Measurements from ENCODE around the gene CATSPERD.
A peak's percentile ranks its signal among the peaks of the same experiment; 100 is the strongest.

Gene CATSPERD

GRCh38 chr19:5809053-5809452 lies 88.6 kb downstream of the CATSPERD start:
- no peak for DNase-seq

- DNase-seq, result no peak
Observed at GRCh38 chr19:5809469-5809868, 89.0 kb downstream of the CATSPERD start.

- DNase-seq, result no peak
Observed at GRCh38 chr19:5811117-5811516, 90.7 kb downstream of the CATSPERD start.

DNA sequence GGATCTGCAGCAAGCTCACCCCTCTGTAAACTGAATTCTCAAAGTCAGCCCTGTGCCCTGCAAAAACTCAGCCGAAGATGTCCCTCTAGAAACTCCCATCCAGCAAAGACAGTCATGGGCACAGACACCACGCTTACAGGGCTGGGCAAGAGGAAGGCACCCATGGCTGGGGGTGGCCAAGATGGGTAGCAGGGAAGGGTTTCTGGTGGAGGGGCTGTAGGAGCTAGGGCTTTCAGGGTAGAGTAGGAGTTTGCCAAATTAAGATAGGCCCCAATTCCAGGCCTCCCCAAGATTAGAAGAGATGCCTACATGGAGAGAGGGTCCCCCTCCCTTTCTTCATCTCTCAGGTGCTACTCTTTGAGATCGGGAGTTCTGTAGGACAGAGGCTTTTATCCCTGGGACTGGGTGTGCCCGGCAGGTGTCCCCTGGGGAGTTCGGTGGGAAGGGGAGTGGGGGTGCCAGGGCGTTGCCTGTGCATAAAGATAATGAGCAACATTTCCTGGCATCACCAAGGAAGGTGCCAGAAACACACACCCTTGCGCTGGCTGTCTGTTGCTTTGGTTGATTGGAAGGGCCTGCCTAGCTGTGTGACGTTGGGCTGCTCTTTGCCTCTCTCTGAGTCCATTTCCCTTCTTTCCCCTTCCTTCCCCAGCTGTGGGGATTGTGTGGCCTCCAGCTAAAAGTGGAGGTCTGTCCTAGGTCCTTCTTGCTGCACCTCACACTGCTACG lies 93.8 kb downstream of the CATSPERD start:
- no peak for DNase-seq

DNA sequence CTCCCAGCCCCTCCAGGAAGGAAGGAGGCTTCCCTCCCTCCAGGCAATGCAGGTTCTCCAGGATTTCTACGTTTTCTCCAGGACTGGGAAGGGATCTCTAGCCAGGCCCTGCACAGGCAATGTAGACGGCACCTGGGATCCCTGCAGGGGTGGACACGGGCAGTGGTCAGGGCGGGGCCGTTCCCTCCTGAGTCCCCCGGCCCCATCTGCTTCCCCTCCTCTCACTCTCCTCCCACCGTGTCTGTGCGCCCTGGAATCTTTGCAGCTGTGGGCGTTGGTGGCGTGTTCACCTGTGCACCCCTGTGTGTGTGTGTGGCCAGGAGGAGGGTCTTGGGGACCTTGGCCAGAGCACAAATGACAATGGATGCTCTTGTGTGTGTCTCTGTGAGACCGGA lies 94.4 kb downstream of the CATSPERD start:
- DNase-seq, result no peak

DNA sequence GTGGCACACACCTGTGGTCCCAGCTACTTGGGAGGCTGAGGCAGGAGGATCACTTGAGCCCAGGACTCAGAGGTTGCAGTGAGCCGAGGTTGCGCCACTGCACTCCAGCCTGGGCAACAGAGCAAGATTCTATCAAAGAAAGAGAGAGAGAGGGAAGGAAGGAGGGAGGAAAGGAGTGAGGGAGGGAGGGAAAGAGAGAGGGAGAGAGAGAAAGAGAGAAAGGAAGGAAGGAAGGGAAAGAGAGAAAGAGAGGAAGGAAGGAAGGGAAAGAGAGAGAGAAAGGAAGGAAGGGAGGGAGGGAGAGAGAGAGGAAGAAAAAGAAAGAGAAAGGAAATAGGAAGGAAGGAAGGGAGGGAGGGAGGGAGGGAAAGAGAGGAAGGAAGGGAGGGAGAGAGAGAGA lies 96.8 kb downstream of the CATSPERD start:
- DNase-seq, result no peak

- no peak for DNase-seq
Observed at GRCh38 chr19:5818594-5818993, 98.2 kb downstream of the CATSPERD start.

DNA sequence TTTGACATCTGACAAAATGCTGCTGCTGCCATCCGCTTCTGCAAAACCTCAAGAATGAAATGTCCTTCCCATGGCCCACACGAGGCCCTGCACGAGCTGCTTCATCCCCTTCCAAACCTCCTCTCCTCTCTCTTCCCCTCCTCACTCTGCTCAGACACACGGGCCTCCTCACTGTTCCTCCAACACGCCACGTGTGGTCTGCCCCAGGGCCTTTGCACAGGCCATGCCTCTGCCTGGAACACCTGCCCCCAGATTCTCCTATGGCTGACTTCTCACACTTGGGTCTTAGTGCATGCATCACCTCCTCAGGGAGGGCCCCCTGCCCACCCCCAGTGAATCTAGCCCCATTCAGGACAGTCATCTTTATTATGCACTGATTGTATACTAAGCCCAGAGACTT lies 100.3 kb downstream of the CATSPERD start:
- no peak for DNase-seq

DNA sequence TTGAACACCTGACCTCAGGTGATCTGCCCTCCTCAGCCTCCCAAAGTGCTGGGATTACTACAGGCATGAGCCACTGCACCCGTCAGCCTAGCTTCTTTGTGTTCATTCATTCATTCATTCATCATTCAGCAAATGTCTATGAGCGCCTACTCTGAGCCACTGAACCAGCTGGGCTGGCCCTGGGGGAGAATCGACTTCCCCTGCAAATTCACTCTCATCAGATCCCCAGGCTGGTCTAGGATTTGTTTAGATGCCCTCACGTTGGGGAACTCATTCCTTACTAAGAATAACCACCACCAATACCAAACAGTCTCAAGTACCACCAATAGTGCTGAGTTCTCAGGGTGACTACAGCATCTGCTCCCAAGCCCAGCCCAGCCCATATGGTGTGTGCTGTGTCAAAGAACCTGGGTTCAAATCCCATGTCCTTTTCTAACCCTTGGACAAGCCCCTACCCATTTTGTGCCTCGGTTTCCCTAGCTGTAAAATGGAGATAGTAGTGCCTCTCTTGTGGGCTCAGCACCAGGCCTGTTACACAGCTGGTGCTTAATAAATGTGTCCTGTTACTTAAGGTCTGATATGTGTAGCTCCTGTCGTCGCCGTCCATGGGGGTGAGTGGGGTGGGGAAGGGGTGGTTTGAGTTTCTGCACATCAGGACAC lies 101.2 kb downstream of the CATSPERD start:
- no peak for DNase-seq

DNA sequence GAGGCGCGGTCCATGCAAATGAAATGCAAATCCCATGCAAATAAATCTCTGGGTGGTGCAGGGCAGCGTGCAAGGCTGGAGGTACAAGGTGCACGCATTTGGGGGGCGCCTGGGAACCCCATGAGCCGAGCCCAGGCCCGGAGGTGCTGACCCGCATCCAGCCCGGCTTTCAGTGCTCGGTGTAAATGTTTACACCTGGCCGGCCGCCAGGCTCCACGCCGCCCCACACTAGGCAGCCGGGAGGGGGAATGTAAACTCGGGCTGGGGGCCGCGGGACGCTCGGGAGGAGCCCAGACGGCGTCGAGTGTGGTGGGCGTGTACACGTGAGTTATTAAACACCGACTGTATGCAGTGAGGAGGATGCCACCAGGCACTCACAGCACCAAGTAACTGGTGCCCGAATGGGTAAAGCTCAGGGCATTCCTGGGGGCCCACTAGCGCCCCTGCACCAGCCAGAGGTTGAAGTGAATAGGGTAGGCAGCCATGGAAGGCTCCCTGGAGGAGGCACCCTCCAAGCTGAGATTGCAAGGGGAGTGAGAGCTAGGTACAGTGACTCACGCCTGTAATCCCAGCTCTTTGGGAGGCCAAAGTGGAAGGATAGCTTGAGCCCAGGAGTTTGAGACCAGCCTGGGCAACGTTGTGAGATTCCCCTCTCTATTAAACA lies 101.9 kb downstream of the CATSPERD start:
- no peak for DNase-seq

- no peak for DNase-seq
Observed at GRCh38 chr19:5823579-5824281, 103.3 kb downstream of the CATSPERD start.

- DNase-seq, result no peak
Observed at GRCh38 chr19:5824751-5825150, 104.3 kb downstream of the CATSPERD start.

DNA sequence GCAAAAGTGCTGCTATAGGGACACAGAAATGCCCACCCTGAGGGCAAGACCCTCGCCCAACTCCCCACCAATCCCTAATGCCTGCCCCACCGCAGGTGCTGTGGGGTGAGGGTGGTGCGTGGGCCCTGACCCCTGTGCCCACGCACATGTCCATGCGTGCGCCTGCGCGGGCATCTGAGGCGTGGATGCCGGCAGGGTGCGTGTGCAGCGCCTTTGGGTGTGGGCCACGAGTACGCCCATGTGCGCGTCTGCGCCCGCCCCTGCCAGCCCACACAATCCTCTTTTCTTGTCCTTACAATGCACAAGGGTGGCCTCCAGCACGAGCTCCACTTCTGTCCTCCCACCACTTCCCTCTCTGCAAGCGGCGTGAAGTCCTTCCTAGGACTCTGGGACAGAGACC lies 104.7 kb downstream of the CATSPERD start:
- DNase-seq, result no peak

DNA sequence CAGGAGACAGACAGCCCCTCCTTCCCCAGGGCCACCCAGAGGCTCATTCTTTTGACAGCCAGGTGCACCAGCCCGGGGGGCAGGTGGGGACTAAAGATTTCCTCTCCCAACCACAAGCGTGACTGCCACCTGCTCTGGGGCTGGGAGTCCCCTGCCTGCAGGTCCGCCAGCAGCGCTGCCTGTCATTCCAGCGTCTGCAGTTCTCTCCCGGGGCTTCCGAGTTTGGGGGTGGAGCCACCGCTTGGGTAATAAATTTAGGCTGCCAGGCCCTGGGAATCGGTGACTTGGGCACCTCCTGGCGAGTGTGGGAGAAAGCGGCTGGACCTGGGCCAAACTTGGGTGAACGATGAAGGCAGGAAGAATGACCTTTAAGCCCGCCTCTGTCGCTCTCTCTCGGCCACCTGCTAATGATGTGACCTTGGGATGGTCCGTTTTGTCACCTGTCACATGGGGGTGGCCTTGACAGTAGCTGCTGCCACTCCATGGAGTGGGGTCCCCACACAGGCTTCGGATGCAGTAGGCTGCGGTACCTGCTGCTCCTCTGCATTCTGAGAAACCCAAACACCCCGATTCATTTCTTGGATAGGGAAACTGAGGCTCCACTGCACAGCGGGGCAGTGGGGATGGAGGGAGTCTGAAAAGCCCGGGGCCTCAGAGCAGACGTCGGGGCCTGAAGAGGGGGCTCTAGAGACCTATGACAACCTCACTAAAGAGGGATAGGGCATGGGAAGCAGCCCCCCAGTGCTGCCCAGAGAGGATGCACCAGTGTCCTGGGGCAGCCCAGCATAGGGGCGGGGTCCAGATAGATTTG lies 106.3 kb downstream of the CATSPERD start:
- DNase-seq, result peak; percentile 10 to 30

DNA sequence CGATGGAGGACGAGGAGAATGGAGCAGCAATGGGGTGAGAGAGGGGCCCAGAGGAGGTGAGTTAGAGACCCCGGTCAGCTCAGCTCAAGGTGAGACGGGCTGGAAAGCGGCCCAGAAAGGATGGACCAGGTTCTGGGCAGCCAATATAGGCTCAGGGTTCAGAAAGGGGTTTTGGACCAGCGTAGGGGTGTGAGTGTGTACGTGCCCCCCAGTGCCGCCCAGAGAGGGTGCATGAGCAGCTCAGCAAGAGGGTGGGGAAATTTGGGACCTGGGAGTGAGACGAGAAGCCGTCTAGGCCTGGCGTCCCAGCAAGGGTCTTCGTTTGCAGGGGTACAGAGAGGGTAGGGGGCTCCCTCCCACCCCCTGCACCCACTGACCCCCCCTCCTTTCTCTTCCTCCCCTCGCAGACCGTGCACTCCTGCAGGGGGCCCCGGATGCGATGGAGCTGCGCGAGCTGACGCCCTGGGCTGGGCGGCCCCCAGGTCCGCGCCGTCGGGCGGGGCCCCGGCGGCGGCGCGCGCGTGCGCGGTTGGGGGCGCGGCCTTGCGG lies 107.0 kb downstream of the CATSPERD start:
- DNase-seq, result no peak

- peak; percentile 93 to 94 for DNase-seq
Observed at GRCh38 chr19:5827891-5828660, 107.6 kb downstream of the CATSPERD start.

All from CD4-positive, alpha-beta T cell treated with Interferon alpha-2 for 1 hour (primary cell).